GM21576 (cell line): ENCODE results near the gene LDLRAD3.

Experiments used
- ATAC-seq: cut with Tn5 transposase; IDR thresholded peaks from one replicate; pipeline ENCODE4 v1.9.1; 2021; ENCODE audit warnings: mild to moderate bottlenecking, moderate library complexity; ENCODE audit not compliant: unreplicated experiment

Gene LDLRAD3

GRCh38 chr11:36015799-36016198, 71.9 kb downstream of the LDLRAD3 start:
- ATAC-seq = no peak

GRCh38 chr11:36016263-36016662, 72.4 kb downstream of the LDLRAD3 start:
- no peak for ATAC-seq

GRCh38 chr11:36016709-36017108, 72.8 kb downstream of the LDLRAD3 start:
- ATAC-seq = no peak

GRCh38 chr11:36019005-36019596, 75.2 kb downstream of the LDLRAD3 start:
- no peak for ATAC-seq

GRCh38 chr11:36019722-36020121, 75.9 kb downstream of the LDLRAD3 start:
- ATAC-seq = no peak

GRCh38 chr11:36022882-36023281, 79.0 kb downstream of the LDLRAD3 start:
- no peak for ATAC-seq

GRCh38 chr11:36023922-36024321, 80.1 kb downstream of the LDLRAD3 start:
- ATAC-seq = no peak

- no peak for ATAC-seq
These were observed 80.9 kb downstream of the LDLRAD3 start for GRCh38 chr11:36024716-36025115.

- no peak for ATAC-seq
These were observed 82.6 kb downstream of the LDLRAD3 start for GRCh38 chr11:36026315-36026968.

- no peak for ATAC-seq
These were observed 83.9 kb downstream of the LDLRAD3 start for GRCh38 chr11:36027731-36028130.

GRCh38 chr11:36029616-36030015, 85.8 kb downstream of the LDLRAD3 start:
- no peak for ATAC-seq

- ATAC-seq = no peak
These were observed 86.9 kb downstream of the LDLRAD3 start for GRCh38 chr11:36030731-36031281.

GRCh38 chr11:36033082-36033751, 89.4 kb downstream of the LDLRAD3 start:
- no peak for ATAC-seq

- no peak for ATAC-seq
These were observed 90.1 kb downstream of the LDLRAD3 start for GRCh38 chr11:36033936-36034335.

GRCh38 chr11:36034551-36035331, 90.9 kb downstream of the LDLRAD3 start:
- ATAC-seq = no peak

GRCh38 chr11:36035454-36035853, 91.6 kb downstream of the LDLRAD3 start:
- ATAC-seq = no peak

- no peak for ATAC-seq
These were observed 92.1 kb downstream of the LDLRAD3 start for GRCh38 chr11:36035999-36036398.

GRCh38 chr11:36037031-36037430, 93.2 kb downstream of the LDLRAD3 start:
- ATAC-seq = no peak

- no peak for ATAC-seq
These were observed 94.7 kb downstream of the LDLRAD3 start for GRCh38 chr11:36038541-36038940.

GRCh38 chr11:36039471-36039870, 95.6 kb downstream of the LDLRAD3 start:
- no peak for ATAC-seq

GRCh38 chr11:36041988-36042611, 98.2 kb downstream of the LDLRAD3 start:
- ATAC-seq = no peak
